ENCODE measurements around the gene PIM1. TPM values are rescaled to one million over a fixed set of nuclear protein-coding genes. Genes with fewer than 3 reads are reported as not detected.

PIM1 gene
- total RNA-seq, 2 donors from 2014 or later, result 15.6 to 26.2 TPM

GRCh38 chr6:37208793-37209192 is 38.8 kb downstream of the PIM1 start:
- Histone ChIP-seq H3K4me1 (no peaks in the 10 kb centered on the region), H3K27ac (no peak overlapping the region), H3K27me3 (no peaks in the 10 kb centered on the region), H3K4me3 (no peak overlapping the region), H3K9me3 (no peaks in the 10 kb centered on the region), H3K36me3 (no peaks in the 10 kb centered on the region), H3K9ac (ENCODE audit: low read depth in 2 of 2, low read length in 2 of 2) (no peak overlapping the region)
- no peak for DNase-seq
- TF ChIP-seq CTCF (IDR thresholded peaks at IDR 0.05), result no peak
- intact Hi-C loops (cut with DNase I), result loop anchor here (5.0 to 10.0 kb wide), 3 partner anchors 36 to 326 kb away; partner anchors contain the start of gene PIM1

- Histone ChIP-seq H3K9me3 (no peaks in the 10 kb centered on the region), H3K4me3 (no peak overlapping the region), H3K4me1 (no peaks in the 10 kb centered on the region), H3K27ac (no peak overlapping the region), H3K36me3 (no peaks in the 10 kb centered on the region), H3K27me3 (no peaks in the 10 kb centered on the region), H3K9ac (ENCODE audit: low read depth in 2 of 2, low read length in 2 of 2) (no peak overlapping the region)
- intact Hi-C loops (cut with DNase I), result loop anchor here (5.0 to 10.0 kb wide), 4 partner anchors 37 to 442 kb away; partner anchors contain the start of gene PIM1
- DNase-seq, result no peak
- no peak for TF ChIP-seq CTCF (IDR thresholded peaks at IDR 0.05)
These were observed 39.7 kb downstream of the PIM1 start for GRCh38 chr6:37209461-37210205.

GRCh38 chr6:37210313-37210968 is 40.5 kb downstream of the PIM1 start:
- intact Hi-C loops (cut with DNase I), result loop anchor here (5.0 kb wide), 1 partner anchor 443 kb away; no protein-coding TSS in a partner anchor
- Histone ChIP-seq H3K9ac (ENCODE audit: low read depth in 2 of 2, low read length in 2 of 2) (no peak overlapping the region), H3K27me3 (no peaks in the 10 kb centered on the region), H3K36me3 (no peaks in the 10 kb centered on the region), H3K9me3 (no peaks in the 10 kb centered on the region), H3K27ac (no peak overlapping the region), H3K4me3 (no peak overlapping the region), H3K4me1 (no peaks in the 10 kb centered on the region)
- DNase-seq, result peak; percentile 88
- TF ChIP-seq CTCF (IDR thresholded peaks at IDR 0.05), result peak; percentile 99

- no peaks in the 10 kb centered on the region for H3K36me3 ChIP-seq
- H3K27ac ChIP-seq, result no peak overlapping the region
- H3K9me3 ChIP-seq, result no peaks in the 10 kb centered on the region
- no peaks in the 10 kb centered on the region for H3K27me3 ChIP-seq
- no peak overlapping the region for H3K4me3 ChIP-seq
- DNase-seq, result no peak
- H3K9ac ChIP-seq (ENCODE audit: low read depth in 2 of 2, low read length in 2 of 2), result no peak overlapping the region
- no peaks in the 10 kb centered on the region for H3K4me1 ChIP-seq
- no peak for TF ChIP-seq CTCF (IDR thresholded peaks at IDR 0.05)
- intact Hi-C loops (cut with DNase I), result loop anchor here (5.0 kb wide), 1 partner anchor 445 kb away; no protein-coding TSS in a partner anchor
These were observed 42.3 kb downstream of the PIM1 start for GRCh38 chr6:37212268-37212667.

- Histone ChIP-seq H3K36me3 (no peaks in the 10 kb centered on the region), H3K27ac (no peak overlapping the region), H3K9me3 (no peaks in the 10 kb centered on the region), H3K27me3 (no peaks in the 10 kb centered on the region), H3K9ac (ENCODE audit: low read depth in 2 of 2, low read length in 2 of 2) (no peak overlapping the region), H3K4me1 (no peaks in the 10 kb centered on the region), H3K4me3 (no peak overlapping the region)
- DNase-seq, result no peak
- TF ChIP-seq CTCF (IDR thresholded peaks at IDR 0.05), result no peak
- intact Hi-C loops (cut with DNase I), result no loop called here
These were observed 48.1 kb downstream of the PIM1 start for GRCh38 chr6:37218061-37218460.
